Right lobe of liver (tissue), 4 donors: ENCODE results near the gene GUK1.

Source experiments
- POLR2A ChIP-seq: fragments of 450-650 bp; IDR thresholded peaks from one replicate; pipeline ENCODE4 v1.6.1; 2017; ENCODE audit warnings: antibody characterized with exemption, mild to moderate bottlenecking
- TF ChIP-seq, protein P1 (sequence below), 4 donors: fragments of 200-600 bp in 3 of 4; fragments of 450-650 bp in 1 of 4; IDR thresholded peaks; one replicate each; pipeline versions ENCODE4 v1.5.1 to v1.8.0; 2016 to 2022; ENCODE audit warnings: antibody characterized with exemption in 4 of 4, mild to moderate bottlenecking in 2 of 4
- donor health status: DM: no; HTN: no; CAD: no.
- donor health status: DM: no; HTN: no; CAD: no.
- donor health status: DM: no; HTN: yes; CAD: no.

DNA sequence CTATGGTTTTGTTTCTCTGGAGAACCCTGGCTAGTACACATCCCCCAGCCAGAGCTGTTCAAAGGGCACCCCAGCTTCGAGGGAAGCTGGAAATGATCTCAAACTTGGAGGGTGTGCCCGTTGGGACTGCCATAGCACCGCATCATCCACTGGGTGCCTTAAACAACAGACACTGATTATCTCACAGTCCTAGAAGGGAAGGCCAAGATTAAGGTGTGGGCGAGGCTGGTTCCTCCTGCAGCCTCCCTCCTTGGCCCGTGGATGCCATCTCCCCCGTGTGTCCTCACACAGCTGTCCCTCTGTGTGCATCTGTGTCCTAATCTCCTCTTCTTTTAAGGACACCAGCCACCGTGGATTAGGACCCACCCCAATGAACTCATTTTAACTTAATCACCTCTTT is 21.3 kb downstream of the GUK1 start:
- TF ChIP-seq, protein P1, sequence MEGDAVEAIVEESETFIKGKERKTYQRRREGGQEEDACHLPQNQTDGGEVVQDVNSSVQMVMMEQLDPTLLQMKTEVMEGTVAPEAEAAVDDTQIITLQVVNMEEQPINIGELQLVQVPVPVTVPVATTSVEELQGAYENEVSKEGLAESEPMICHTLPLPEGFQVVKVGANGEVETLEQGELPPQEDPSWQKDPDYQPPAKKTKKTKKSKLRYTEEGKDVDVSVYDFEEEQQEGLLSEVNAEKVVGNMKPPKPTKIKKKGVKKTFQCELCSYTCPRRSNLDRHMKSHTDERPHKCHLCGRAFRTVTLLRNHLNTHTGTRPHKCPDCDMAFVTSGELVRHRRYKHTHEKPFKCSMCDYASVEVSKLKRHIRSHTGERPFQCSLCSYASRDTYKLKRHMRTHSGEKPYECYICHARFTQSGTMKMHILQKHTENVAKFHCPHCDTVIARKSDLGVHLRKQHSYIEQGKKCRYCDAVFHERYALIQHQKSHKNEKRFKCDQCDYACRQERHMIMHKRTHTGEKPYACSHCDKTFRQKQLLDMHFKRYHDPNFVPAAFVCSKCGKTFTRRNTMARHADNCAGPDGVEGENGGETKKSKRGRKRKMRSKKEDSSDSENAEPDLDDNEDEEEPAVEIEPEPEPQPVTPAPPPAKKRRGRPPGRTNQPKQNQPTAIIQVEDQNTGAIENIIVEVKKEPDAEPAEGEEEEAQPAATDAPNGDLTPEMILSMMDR (IDR thresholded peaks at IDR 0.05) = no peak
- no peak for TF ChIP-seq POLR2A
